Measurements from ENCODE around the gene RLF.

DNA sequence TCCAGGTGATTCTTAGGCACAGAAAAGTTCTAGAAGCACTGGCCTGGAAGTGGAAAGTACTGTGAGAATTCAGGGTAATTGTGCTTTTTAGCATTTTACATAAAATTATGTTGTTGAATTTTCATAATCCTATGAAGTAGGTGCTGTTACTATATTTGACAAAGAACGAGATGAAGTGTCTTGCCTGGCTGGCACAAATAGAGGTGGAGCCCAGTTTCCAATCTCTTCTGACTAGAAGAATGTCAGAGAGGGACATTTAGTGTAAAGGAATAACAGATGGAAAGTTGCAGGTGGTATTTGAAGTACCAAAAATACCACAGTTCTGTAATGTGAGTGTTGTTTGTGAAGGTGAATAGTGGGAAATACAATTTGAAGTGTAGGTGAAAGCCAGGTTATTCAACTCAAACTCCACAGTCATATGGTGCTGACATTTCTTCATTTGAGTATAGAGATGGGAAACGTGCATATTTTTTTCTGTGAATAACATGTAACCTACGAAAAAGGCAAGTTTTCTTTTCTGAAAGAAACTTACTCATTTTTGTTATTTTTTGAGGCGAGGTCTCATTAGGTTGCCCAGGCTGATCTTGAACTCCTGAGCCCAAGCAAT lies 83.1 kb downstream of the RLF start:
- TF ChIP-seq, protein P1, sequence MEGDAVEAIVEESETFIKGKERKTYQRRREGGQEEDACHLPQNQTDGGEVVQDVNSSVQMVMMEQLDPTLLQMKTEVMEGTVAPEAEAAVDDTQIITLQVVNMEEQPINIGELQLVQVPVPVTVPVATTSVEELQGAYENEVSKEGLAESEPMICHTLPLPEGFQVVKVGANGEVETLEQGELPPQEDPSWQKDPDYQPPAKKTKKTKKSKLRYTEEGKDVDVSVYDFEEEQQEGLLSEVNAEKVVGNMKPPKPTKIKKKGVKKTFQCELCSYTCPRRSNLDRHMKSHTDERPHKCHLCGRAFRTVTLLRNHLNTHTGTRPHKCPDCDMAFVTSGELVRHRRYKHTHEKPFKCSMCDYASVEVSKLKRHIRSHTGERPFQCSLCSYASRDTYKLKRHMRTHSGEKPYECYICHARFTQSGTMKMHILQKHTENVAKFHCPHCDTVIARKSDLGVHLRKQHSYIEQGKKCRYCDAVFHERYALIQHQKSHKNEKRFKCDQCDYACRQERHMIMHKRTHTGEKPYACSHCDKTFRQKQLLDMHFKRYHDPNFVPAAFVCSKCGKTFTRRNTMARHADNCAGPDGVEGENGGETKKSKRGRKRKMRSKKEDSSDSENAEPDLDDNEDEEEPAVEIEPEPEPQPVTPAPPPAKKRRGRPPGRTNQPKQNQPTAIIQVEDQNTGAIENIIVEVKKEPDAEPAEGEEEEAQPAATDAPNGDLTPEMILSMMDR (IDR thresholded peaks at IDR 0.05), result no peak
- TF ChIP-seq POLR2A (IDR thresholded peaks at IDR 0.05), result no peak
